GM12872 (cell line): Measurements from ENCODE around the gene ESF1.

Experiments used
- CTCF ChIP-seq: IDR thresholded peaks from 3 replicates; pipeline ENCODE4 v1.5.1; 2011; ENCODE audit warnings: low read depth, mild to moderate bottlenecking, low read length, moderate library complexity; ENCODE audit not compliant: insufficient read depth

ESF1 gene

GRCh38 chr20:13700761-13701160, 84.0 kb downstream of the ESF1 start:
- TF ChIP-seq CTCF: no peak

- TF ChIP-seq CTCF: no peak
These were observed 90.1 kb downstream of the ESF1 start for GRCh38 chr20:13694420-13695150.

GRCh38 chr20:13692802-13693736, 91.7 kb downstream of the ESF1 start:
- no peak for TF ChIP-seq CTCF

- TF ChIP-seq CTCF: no peak
These were observed 93.8 kb downstream of the ESF1 start for GRCh38 chr20:13690943-13691342.

- no peak for TF ChIP-seq CTCF
These were observed 96.9 kb downstream of the ESF1 start for GRCh38 chr20:13687815-13688214.

- no peak for TF ChIP-seq CTCF
These were observed 99.1 kb downstream of the ESF1 start for GRCh38 chr20:13685623-13686022.

- TF ChIP-seq CTCF: no peak
These were observed 100.0 kb downstream of the ESF1 start for GRCh38 chr20:13684566-13685222.
